H9 (cell line): ENCODE results near the gene MIPEP. TPM values are rescaled to one million over a fixed set of nuclear protein-coding genes. Genes with fewer than 3 reads are reported as not detected.

Experiments
- DNase-seq: peaks from one replicate; pipeline ENCODE4 v3.0.0-alpha.2; 2017
- H2AFZ ChIP-seq: one replicate; pipeline ENCODE4 v1.6.1; 2013; ENCODE audit warnings: mild to moderate bottlenecking, low read length, control low read depth, moderate library complexity
- H2AK5ac ChIP-seq: 2 replicates; pipeline ENCODE4 v1.6.1; 2013; ENCODE audit warnings: low read length, control low read depth, mixed read lengths; ENCODE audit not compliant: insufficient read length
- H2BK120ac ChIP-seq: one replicate; pipeline ENCODE4 v1.6.1; 2013; ENCODE audit warnings: low read depth, mild to moderate bottlenecking, low read length, control low read depth, inconsistent platforms; ENCODE audit not compliant: poor library complexity, severe bottlenecking
- H2BK12ac ChIP-seq: 2 replicates; pipeline ENCODE4 v1.6.1; 2013; ENCODE audit warnings: low read length, control low read depth, mixed read lengths, low read depth; ENCODE audit not compliant: insufficient read length
- H2BK15ac ChIP-seq: 2 replicates; pipeline ENCODE4 v1.6.1; 2013; ENCODE audit warnings: low read depth, low read length, control low read depth
- H2BK20ac ChIP-seq: one replicate; pipeline ENCODE4 v1.6.1; 2013; ENCODE audit warnings: low read depth, mild to moderate bottlenecking, low read length, control low read depth, inconsistent platforms; ENCODE audit not compliant: poor library complexity, severe bottlenecking
- H2BK5ac ChIP-seq: 2 replicates; pipeline ENCODE4 v1.6.1; 2013; ENCODE audit warnings: low read length, control low read depth, mixed read lengths; ENCODE audit not compliant: insufficient read length
- H3K14ac ChIP-seq: 2 replicates; pipeline ENCODE4 v1.6.1; 2013; ENCODE audit warnings: low read length, control low read depth; ENCODE audit not compliant: insufficient read depth
- H3K18ac ChIP-seq: 2 replicates; pipeline ENCODE4 v1.6.1; 2013; ENCODE audit warnings: low read depth, mild to moderate bottlenecking, mixed read lengths, low read length, control low read depth; ENCODE audit not compliant: insufficient read length
- H3K23ac ChIP-seq: 2 replicates; pipeline ENCODE4 v1.6.1; 2013; ENCODE audit warnings: low read length, control low read depth, mixed read lengths, low read depth; ENCODE audit not compliant: insufficient read length
- H3K23me2 ChIP-seq: 2 replicates; pipeline ENCODE4 v1.6.1; 2013; ENCODE audit warnings: low read depth, mild to moderate bottlenecking, mixed read lengths, low read length, control low read depth; ENCODE audit not compliant: insufficient read length, poor library complexity, severe bottlenecking
- H3K27ac ChIP-seq: 2 replicates; pipeline ENCODE4 v1.5.1; 2013; ENCODE audit warnings: low read length, control low read depth, mixed read lengths, low read depth; ENCODE audit not compliant: insufficient read length
- H3K27me3 ChIP-seq: 2 replicates; pipeline ENCODE4 v1.6.1; 2013; ENCODE audit warnings: low read length, control low read depth, inconsistent platforms; ENCODE audit not compliant: insufficient read depth
- H3K4ac ChIP-seq: 2 replicates; pipeline ENCODE4 v1.6.1; 2013; ENCODE audit warnings: low read depth, mild to moderate bottlenecking, control low read depth, inconsistent platforms, low read length, moderate library complexity
- H3K4me1 ChIP-seq: 2 replicates; pipeline ENCODE4 v1.6.1; 2013; ENCODE audit warnings: low read length, control low read depth, inconsistent platforms; ENCODE audit not compliant: insufficient read depth
- H3K4me2 ChIP-seq: 2 replicates; pipeline ENCODE4 v1.6.1; 2013; ENCODE audit warnings: low read length, control low read depth, mixed read lengths; ENCODE audit not compliant: insufficient read length, insufficient read depth
- H3K56ac ChIP-seq: 2 replicates; pipeline ENCODE4 v1.6.1; 2013; ENCODE audit warnings: low read depth, mild to moderate bottlenecking, mixed read lengths, low read length, control low read depth; ENCODE audit not compliant: insufficient read length
- H3K79me1 ChIP-seq: 2 replicates; pipeline ENCODE4 v1.6.1; 2013; ENCODE audit warnings: low read depth, mild to moderate bottlenecking, moderate library complexity, low read length, control low read depth, inconsistent platforms; ENCODE audit not compliant: insufficient read depth, poor library complexity, severe bottlenecking
- H3K79me2 ChIP-seq: 2 replicates; pipeline ENCODE4 v1.6.1; 2013; ENCODE audit warnings: low read length, control low read depth, inconsistent platforms; ENCODE audit not compliant: insufficient read depth
- H3K9ac ChIP-seq: 2 replicates; pipeline ENCODE4 v1.6.1; 2013; ENCODE audit warnings: low read length, control low read depth, mixed read lengths; ENCODE audit not compliant: insufficient read length; ENCODE audit errors: extremely low read depth
- H3K9me3 ChIP-seq: one replicate; pipeline ENCODE4 v1.6.1; 2013; ENCODE audit warnings: low read depth, low read length, inconsistent platforms; ENCODE audit not compliant: control insufficient read depth
- H3T11ph ChIP-seq: one replicate; pipeline ENCODE4 v1.6.1; 2013; ENCODE audit warnings: mild to moderate bottlenecking, low read length, control low read depth, inconsistent platforms
- H4K20me1 ChIP-seq: one replicate; pipeline ENCODE4 v1.6.1; 2013; ENCODE audit not compliant: control insufficient read depth, insufficient read length, insufficient read depth
- H4K5ac ChIP-seq: 2 replicates; pipeline ENCODE4 v1.6.1; 2013; ENCODE audit warnings: low read depth, mild to moderate bottlenecking, mixed read lengths, low read length, control low read depth; ENCODE audit not compliant: insufficient read length
- H4K8ac ChIP-seq: replicated peaks from 2 replicates; pipeline ENCODE4 v1.6.1; 2013; ENCODE audit warnings: low read length, control low read depth, mixed read lengths, low read depth; ENCODE audit not compliant: insufficient read length
- H4K91ac ChIP-seq: 2 replicates; pipeline ENCODE4 v1.6.1; 2013; ENCODE audit warnings: low read depth, mild to moderate bottlenecking, moderate library complexity, mixed read lengths, low read length, control low read depth; ENCODE audit not compliant: insufficient read length
- H3K27ac Mint-ChIP-seq, 3 experiments: 2 replicates in 2 of 3; 3 replicates in 1 of 3; pipeline ENCODE4 v1.8.0; 2020 to 2021; ENCODE audit warnings: mixed read lengths in 3 of 3, mild to moderate bottlenecking in 1 of 3, moderate library complexity in 1 of 3
- H3K27me3 Mint-ChIP-seq: 2 replicates; pipeline ENCODE4 v1.8.0; 2021; ENCODE audit warnings: low read depth, mild to moderate bottlenecking, moderate library complexity, mixed read lengths
- H3K36me3 Mint-ChIP-seq, 3 experiments: 2 replicates in 2 of 3; 3 replicates in 1 of 3; pipeline ENCODE4 v1.8.0; 2020 to 2021; ENCODE audit warnings: low read depth in 3 of 3, mixed read lengths in 3 of 3; ENCODE audit not compliant: insufficient read depth in 1 of 3
- H3K4me1 Mint-ChIP-seq, 2 experiments: 2 replicates each; pipeline ENCODE4 v1.8.0; 2020; ENCODE audit warnings: mixed read lengths in 2 of 2
- H3K4me3 Mint-ChIP-seq, 2 experiments: 2 replicates in 1 of 2; 3 replicates in 1 of 2; pipeline ENCODE4 v1.8.0; 2020 to 2021; ENCODE audit warnings: mild to moderate bottlenecking in 2 of 2, mixed read lengths in 2 of 2, moderate library complexity in 1 of 2
- H3K9me3 Mint-ChIP-seq, 2 experiments: 2 replicates in 1 of 2; 3 replicates in 1 of 2; pipeline ENCODE4 v1.8.0; 2020; ENCODE audit warnings: mild to moderate bottlenecking in 2 of 2, mixed read lengths in 2 of 2, moderate library complexity in 1 of 2
- WGBS: extraction: QIAGEN DNeasy Blood & Tissue Kit; methylation state at CpG from one replicate; pipeline ENCODE4 v1.1.7; 2013; ENCODE audit warnings: missing lambda C conversion rate, low lambda C conversion rate, mixed read lengths; ENCODE audit not compliant: insufficient read length; ENCODE audit errors: extremely low coverage; 5-methylcytosine and 5-hydroxymethylcytosine counted together
- total RNA-seq: library from RNA; stranded (reverse); gene quantifications from 2 replicates; pipeline ENCODE4 v1.2.1, GENCODE V29; 2021
- TF ChIP-seq, protein P1 (sequence below): fragments of 200-600 bp; sonication (generic); conservative IDR thresholded peaks from 3 replicates; pipeline ENCODE4 v1.8.0; 2021; ENCODE audit warnings: antibody characterized with exemption, mild to moderate bottlenecking

MIPEP gene
- total RNA-seq, 1 experiment from 2014 or later: 18.5 TPM

DNA sequence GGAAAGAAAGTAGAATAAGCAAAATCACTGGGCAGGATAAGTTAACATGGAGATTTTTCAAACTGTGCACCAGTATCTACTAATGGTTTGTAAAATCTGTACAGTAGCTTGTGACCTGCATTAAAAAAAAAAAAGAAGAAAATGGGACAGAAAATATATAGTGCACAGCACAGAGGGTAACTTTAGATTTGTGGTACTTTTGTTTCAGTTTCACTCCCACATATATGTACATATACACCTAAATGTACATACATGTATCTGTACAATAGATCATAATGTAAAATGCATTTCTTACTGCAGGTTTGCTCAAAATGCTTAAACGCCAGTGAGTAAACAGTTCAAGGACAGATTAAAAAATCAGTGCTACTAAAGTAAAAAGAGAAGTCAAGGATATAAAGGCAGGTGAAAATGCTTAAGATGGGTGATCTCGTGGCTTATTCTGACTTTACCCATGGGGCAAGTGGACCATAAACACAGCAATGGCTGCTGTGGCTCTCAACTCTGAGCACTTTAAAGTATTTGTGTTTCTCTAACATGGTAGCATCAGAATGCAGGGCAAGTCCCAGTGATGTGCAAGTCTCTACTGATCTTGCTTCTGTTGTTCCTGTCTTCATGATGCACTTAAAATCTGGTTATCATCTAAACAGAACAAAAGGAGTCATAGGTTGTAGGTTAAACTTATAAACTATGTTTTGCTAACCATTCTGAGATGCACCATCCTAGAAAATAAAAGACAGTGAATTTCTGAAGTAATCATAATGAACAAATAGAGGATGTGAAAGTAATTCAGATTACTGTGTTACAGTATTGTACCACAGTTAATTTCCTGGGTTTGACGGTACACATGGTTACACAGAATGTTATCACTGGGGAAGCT lies 112.3 kb downstream of the MIPEP start:
- Histone ChIP-seq H3K14ac (no peak overlapping the region), H3K79me1 (no peaks in the 10 kb centered on the region), H3K27me3 (no peaks in the 10 kb centered on the region), H2BK12ac (no peak overlapping the region), H3T11ph (no peak overlapping the region), H3K27ac (no peak overlapping the region), H3K9me3 (no peaks in the 10 kb centered on the region), H4K8ac (no peak overlapping the region), H3K4me2 (no peak overlapping the region), H3K4me1 (no peaks in the 10 kb centered on the region), H3K23ac (no peak overlapping the region), H3K23me2 (no peaks in the 10 kb centered on the region), H2BK15ac (no peak overlapping the region), H4K91ac (no peak overlapping the region), H3K4ac (no peak overlapping the region), H3K18ac (no peak overlapping the region), H2AFZ (no peak overlapping the region), H4K20me1 (no peaks in the 10 kb centered on the region), H2BK20ac (no peak overlapping the region), H4K5ac (no peak overlapping the region), H3K56ac (no peak overlapping the region), H2AK5ac (no peak overlapping the region), H3K9ac (no peak overlapping the region), H2BK120ac (no peak overlapping the region), H2BK5ac (no peak overlapping the region), H3K79me2 (no peaks in the 10 kb centered on the region)
- WGBS: no CpG with 5 or more reads among the region's 3 CpGs
- peaks cover 22 to 23% of the 10 kb centered on the region in 2 experiments for H3K9me3 Mint-ChIP-seq
- H3K27ac Mint-ChIP-seq: no peak overlapping the region
- peaks cover 16 to 24% (median 24%) of the 10 kb centered on the region in 3 experiments for H3K36me3 Mint-ChIP-seq
- H3K4me1 Mint-ChIP-seq: no peaks in the 10 kb centered on the region; a peak in 1 of 4 replicates
- TF ChIP-seq, protein P1, sequence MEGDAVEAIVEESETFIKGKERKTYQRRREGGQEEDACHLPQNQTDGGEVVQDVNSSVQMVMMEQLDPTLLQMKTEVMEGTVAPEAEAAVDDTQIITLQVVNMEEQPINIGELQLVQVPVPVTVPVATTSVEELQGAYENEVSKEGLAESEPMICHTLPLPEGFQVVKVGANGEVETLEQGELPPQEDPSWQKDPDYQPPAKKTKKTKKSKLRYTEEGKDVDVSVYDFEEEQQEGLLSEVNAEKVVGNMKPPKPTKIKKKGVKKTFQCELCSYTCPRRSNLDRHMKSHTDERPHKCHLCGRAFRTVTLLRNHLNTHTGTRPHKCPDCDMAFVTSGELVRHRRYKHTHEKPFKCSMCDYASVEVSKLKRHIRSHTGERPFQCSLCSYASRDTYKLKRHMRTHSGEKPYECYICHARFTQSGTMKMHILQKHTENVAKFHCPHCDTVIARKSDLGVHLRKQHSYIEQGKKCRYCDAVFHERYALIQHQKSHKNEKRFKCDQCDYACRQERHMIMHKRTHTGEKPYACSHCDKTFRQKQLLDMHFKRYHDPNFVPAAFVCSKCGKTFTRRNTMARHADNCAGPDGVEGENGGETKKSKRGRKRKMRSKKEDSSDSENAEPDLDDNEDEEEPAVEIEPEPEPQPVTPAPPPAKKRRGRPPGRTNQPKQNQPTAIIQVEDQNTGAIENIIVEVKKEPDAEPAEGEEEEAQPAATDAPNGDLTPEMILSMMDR: no peak
- no peak for DNase-seq
- no peak overlapping the region for H3K4me3 Mint-ChIP-seq
- no peaks in the 10 kb centered on the region; the same call in 1 of the 2 replicates for H3K27me3 Mint-ChIP-seq
